NCI-H1092 treated with DMSO at 0.1 percent for 48 hours (cell line): ENCODE results near the gene CTBP2.
A peak's percentile ranks its signal among the peaks of the same experiment; 100 is the strongest.
"Not testable (repeated sequence)": the region's sequence is repeated elsewhere in the genome, so short reads cannot be mapped to it uniquely, and the experiment has no call there.

Source experiments
- DNase-seq: peaks from one replicate; lab custom pipeline; 2025; lab: John Stamatoyannopoulos, UW

CTBP2 gene

GRCh38 chr10:125064681-125065492 lies 95.5 kb downstream of the CTBP2 start:
- no peak for DNase-seq

DNA sequence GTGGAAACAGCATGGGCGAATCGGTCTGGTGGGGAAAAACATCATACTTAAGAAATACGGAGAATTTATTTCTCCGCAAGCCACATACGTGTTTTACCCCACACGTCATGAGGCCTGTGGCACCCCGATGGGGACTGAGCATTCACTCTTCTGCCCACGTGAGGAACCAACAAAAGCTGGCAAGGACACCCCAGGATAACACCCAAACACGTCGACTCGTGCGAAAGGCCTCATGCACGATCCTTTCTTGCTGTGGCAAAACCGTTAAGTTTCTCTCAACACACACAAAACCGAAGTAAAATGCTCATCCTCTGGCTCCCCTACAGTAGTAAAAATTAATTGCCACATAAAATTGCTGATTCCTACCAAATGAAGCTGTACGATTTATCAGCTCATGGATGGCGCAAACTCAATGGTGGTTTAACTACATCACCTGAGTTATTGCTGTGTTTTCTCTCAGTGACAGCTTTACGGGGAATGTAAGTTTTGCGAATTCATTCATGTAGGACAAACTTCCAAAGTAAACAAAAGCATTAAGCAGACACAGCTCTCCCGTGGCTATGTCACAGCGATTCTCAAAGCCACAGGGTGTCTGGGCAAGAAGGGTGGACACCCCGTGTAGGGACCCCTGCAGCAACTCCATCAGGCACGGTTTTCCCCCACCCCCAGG lies 97.0 kb downstream of the CTBP2 start:
- no peak for DNase-seq

- no peak for DNase-seq
Measured at GRCh38 chr10:125062914-125063230, 97.5 kb downstream of the CTBP2 start.

GRCh38 chr10:125062227-125062913 lies 98.0 kb downstream of the CTBP2 start:
- no peak for DNase-seq

DNA sequence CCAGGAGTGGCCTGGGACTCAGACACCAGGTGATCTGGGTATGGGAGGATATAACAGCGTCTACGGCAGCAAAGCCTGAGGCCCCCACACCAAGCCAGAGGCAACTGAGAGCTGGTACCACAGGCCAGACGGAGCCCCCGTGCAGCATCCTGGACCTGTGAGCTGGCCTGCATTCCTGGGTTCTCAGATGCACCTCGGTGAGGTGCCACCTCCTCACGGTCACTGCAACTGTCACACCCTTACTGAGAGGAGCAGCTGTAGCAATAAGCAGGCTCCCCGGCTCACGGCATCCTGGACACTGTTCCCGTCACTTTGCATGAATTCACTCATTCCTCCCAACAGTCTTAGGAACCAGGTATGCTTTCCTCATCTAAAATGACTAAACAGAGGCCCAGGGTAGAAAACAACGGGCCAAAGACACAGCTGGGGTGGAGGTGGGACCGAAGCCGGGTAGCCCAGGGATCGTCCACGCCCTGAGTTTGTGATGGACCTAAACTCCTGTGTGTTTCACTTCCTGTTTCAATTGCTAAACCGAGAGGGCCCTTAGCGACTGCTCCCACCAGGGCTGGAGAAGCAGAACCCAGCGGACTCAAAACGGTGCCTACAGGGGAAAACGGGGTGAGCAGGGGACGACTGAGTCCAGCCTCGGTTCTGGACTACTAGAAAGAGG lies 98.7 kb downstream of the CTBP2 start:
- no peak for DNase-seq

DNA sequence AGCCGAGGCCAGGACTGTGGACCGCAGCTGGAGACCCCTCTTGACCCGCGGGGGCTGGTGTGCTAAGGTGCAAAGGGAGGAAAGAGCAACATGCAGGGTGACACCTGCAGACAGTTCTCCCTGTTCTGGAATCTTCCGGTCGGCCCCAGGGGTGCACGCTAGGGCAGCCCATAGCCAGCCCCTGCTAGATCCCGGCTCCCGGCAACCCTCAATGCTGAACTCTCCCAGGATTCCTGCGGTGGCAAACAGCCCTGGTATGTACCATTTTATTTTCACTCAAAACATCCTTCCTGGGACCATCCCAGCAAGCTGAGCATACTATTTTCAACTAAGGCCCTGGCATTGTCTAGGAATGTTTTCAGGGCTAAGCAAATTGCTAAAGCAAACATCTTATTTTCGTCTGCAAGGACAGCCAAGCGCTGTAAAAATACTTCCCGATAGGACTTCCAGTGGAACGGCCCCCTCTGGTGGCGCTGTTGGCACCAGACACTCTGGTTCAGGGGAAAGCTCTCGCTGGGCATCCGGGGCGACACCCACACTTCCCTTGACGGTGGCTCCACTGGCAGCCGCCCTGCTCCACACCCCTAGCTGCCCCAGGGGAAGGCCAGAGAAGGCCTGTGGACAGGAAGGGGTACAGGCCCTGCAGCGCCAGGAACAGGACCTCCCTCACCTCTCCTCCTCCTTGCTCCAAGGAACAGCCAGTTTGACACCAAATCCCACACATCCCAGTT lies 99.4 kb downstream of the CTBP2 start:
- peak; percentile 19 for DNase-seq

GRCh38 chr10:125060482-125060825 lies 99.9 kb downstream of the CTBP2 start:
- no peak for DNase-seq

DNA sequence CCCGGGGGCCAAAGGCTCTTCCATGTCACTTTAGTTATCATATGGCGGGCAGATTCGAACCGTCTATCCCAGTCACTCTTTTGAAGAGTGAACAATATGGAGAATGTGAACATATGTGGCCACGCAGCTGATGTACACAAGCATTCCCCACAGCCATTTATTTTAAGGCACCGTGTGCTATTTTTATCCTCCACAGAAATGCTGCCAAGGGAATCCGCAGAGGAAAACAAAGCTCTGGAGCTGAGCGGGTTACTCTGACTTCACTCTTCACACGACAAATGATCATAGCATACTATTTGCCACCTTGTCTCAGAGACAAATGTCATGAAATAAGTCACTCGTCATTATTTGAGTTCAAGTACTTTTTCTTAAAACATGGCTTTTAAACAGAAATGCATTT lies 100.3 kb downstream of the CTBP2 start:
- DNase-seq = no peak

DNA sequence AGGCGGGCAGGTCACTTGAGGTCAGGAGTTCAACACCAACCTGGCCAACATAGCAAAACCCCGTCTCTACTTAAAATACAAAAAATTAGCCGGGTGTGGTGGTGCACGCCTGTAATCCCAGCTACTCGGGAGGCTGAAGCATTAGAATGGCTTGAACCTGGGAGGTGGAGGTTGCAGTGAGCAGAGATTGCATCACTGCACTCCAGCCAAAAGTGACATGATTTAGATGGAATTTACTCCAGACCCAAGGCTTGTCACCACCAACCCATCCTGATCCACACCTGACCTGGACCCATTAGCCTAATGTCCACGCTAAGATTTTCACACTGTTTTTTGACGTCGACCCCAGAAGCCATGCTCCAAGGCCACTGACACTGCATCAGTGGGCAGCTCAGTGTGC lies 101.0 kb downstream of the CTBP2 start:
- DNase-seq = not testable (repeated sequence)

DNA sequence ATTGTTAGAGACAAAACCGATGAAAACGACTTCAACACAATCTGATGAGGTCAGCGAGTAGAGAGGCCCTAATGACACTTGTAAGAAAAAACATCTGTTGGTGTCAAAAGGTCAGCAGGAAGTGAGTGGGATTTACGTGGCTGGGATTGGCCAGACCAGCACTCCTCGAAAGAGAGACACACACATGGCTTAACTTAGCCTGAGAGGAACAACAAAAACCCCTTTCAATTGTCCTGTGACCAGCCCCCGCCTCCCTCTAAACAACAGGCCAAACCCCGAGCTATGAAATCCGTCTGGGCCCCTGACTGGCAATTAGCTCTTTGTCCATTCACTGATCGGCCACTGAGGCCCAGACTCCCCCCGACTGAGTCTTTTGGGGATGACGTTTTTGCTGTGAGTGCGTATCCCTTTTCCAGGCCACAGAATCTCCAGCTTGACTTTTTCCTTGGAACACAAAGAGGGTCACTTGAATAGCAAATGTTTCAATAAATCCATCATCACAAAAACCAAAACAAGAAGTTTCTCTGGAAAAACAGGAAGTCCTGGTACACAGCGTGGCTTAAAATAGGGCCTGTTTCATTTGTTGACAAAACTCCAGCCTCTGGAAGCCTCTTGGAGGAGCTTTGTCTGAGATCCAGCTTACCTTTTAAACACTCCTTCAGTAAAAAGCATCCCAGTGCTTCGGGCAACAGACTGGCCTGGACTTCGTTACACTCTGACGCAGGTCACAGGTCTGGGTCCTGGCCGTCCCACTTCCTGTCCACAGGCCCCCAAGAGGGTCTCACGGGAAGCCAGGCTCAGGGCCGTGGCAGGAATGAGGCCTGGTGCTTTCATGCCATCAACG lies 103.0 kb downstream of the CTBP2 start:
- no peak for DNase-seq

DNA sequence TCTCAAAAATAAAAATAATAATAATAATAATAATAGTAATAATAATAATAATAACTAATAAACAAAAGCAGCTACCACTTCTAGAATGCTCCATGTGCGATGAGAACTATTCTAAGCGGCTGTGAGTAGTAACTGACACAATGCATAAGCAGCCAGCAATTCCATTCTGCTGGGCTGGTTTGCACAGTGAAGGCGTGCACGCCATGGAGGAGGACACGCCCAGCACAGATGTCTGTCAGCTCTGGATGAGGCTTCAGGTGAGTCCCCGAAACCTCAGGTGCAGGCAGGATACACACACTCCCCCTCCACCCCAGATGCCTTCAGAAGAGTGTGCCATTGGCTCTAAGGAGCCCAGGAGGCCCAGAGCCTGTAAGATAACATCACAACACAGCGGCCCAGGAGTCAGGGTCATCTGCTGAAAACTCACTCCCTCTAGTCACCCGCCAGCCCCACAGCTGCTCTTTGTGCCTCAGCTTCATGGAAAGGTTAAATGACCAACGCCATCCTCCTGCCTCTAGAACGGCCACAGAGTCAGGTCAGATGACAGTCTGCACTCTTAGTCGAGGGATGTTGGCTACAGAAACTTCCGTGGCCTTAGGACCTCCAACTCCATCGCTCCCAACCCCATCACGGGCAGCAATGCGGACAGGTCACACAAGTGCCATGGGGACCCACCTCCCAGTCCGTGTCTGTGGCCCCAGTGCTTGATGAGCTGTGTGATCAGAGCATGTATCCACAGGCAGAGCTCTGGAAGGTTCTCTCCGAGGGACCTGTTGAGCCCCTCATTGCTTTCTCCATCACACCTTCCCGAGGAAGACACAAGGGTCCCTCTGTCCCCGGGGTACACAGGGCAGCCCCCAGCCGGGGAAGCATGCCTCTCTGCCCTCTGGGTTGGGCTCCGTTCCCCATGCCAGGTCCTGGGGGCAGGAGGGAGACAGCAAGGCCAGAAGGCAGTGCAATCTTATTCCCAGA lies 103.9 kb downstream of the CTBP2 start:
- no peak for DNase-seq

- DNase-seq = no peak
Measured at GRCh38 chr10:125055446-125055845, 104.9 kb downstream of the CTBP2 start.

DNA sequence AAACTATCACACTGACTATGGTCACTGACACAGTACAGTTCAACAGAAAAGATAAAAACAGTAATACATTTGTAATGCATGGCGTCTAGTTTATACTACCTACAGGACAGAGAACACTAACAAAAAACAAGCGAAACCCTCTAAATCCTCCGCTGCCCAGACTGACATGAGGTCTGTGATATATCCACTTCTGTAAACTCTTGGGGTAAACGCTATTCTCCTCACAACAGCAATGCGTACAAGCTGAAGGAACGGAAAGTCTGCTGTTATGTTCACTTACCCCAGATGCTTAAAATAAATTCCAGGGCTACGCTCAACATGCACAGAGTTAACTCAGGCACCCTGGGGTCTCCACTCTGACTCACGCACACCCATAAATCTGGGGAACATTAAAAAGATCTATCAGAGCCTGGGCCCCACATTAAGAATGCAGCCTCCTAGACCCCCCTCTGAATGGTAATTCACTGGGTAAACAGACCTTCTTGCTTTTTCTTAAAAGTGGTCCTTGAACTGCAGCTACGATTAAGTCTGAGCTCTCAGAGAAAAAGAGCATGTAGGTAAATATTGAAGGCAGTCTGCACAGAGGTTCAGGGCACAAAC lies 105.6 kb downstream of the CTBP2 start:
- no peak for DNase-seq

GRCh38 chr10:125054216-125054615 lies 106.1 kb downstream of the CTBP2 start:
- no peak for DNase-seq

- DNase-seq = no peak
Measured at GRCh38 chr10:125052146-125052545, 108.2 kb downstream of the CTBP2 start.

DNA sequence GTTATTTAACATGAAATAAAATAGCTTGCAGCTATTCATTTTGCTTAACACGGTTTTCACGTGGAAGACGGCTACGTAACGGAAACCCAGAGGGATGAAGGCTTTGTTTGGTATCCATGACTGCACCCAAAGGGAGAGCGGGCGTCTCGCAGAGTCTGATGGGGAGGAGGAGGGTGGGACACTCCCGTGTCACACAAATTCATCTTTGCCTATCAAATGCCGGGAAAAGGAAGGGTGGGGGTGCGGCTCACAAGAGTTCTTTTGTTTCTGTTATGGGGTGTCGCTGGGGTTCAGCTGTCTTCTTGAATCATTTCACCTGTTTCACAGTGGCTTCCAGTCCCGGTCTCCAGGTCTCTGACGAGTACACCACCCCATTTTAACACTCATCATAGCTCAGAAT lies 110.0 kb downstream of the CTBP2 start:
- DNase-seq = no peak

DNA sequence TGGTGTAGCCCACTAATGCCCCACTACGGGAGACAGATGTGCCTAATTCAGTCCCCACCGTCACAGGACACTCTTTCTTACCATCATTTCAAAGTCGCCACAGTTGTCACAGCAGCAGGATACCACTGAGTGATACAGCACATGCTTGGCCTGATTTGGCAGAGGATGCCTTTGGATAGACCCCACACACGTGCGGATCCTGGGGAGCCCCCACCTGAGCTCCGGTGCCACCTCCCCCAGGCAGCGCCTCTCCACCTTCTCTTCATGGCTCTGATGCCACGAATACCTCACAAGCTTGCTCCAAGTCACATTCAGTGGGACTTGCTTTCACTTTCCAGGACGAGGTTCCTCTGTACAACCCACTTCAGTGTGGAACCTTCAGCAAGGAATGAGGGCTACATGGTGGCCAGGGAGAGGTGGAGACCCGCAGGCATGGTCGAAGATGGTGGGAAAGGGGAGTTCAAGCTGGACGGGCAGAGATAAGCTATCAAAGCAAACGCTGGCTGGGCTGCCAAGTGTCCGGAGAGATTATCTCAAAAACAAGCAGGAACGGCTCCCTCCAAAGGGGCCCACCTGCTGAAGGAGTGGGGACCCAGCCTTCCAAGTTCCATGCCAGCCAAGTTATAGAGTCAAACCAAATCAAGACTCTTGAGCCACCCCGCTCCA lies 111.0 kb downstream of the CTBP2 start:
- no peak for DNase-seq

DNA sequence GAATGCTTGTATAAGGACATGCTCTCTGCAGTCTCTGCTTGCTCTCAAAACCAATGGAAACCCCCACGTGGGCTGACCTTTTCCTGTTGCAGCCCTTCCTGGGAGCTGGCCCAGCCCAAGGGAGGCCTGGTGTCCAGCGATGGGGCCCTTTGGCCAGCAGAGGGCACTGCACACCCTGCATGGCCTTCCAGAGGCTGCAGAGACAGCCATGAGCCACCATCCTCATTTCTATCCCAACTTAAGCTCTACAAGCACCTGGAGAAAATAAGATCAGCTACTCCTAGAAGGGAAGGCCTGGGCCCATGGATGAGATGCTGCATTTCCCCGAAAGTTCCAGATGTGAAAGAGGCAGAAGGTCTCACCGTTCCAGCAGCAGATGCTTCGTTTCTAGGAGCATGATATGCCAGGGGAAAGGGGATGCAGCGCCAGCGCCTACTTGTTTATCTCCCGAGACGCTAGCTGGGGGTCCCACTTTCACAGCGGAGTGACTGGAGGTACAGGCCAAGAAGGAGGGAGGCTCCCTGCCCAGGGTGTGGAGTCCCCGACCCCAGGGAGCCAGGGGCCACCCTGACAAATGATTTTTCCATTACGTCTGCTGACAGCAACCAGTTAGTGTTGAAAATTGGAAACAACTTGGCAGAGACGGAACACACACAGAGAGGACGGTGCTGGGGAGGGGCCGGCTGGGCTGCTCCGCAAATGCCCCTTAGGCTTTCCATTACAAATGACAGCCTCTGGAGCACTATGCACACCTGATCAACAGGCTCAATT lies 112.1 kb downstream of the CTBP2 start:
- DNase-seq = peak; percentile 22
